RWPE1 (cell line): ENCODE results near the gene TAC4.

ENCODE experiments used
- CTCF ChIA-PET: fragments of 350-600 bp; sonication (Branson Sonifier 250); formaldehyde crosslinking; extraction: SDS; loops from one replicate; lab custom pipeline; 2021; lab: Yijun Ruan, JAX
- POLR2A ChIA-PET: fragments of 400-600 bp; formaldehyde crosslinking; extraction: SDS; loops from one replicate; lab custom pipeline; 2020; ENCODE audit warnings: antibody characterized with exemption; ENCODE audit not compliant: low non-redundant PET; lab: Yijun Ruan, JAX
- DNase-seq: peaks from one replicate; pipeline ENCODE4 v3.0.0; 2012; ENCODE audit warnings: low spot score
- H3K27ac ChIP-seq: fragments of 450-650 bp; 2 replicates; pipeline ENCODE4 v1.5.1; 2017
- CTCF ChIP-seq: fragments of 450-650 bp; conservative IDR thresholded peaks from 2 replicates; pipeline ENCODE4 v1.5.1; 2017; ENCODE audit warnings: low read depth, mild to moderate bottlenecking

The TAC4 gene

GRCh38 chr17:49848019-49848473 lies at the start of gene TAC4:
TSS of gene TAC4 (minus strand) at chr17:49848069. CDS start at chr17:49848017, 52 bp downstream.
- ChIA-PET CTCF (interaction anchor here (0.5 kb wide), 1 partner anchor 292 kb away, joined by 3 read pairs; no protein-coding TSS in a partner anchor), POLR2A (interaction anchor here (0.7 kb wide), 1 partner anchor 208 kb away, joined by 3 read pairs; the partner anchor contains the start of gene ITGA3)
- H3K27ac ChIP-seq: no peak within 1 kb of the TSS

GRCh38 chr17:49896860-49897259 lies 49.0 kb upstream of the TAC4 start:
- POLR2A ChIA-PET: no interaction called here
- no peak for TF ChIP-seq CTCF
- no peak for DNase-seq
- H3K27ac ChIP-seq: no peak overlapping the region
- CTCF ChIA-PET: interaction anchor here (0.5 to 0.9 kb wide), 3 partner anchors 17 to 106 kb away, joined by 4 to 5 read pairs (median 4); no protein-coding TSS in a partner anchor

More at GRCh38 chr17:49848019-49848473, at the start of gene TAC4:
- DNase-seq: no peak
- no peak for TF ChIP-seq CTCF

GRCh38 chr17:49896222-49896621 lies 48.4 kb upstream of the TAC4 start:
- no peak for DNase-seq
- POLR2A ChIA-PET: no interaction called here
- no peak overlapping the region for H3K27ac ChIP-seq
- CTCF ChIA-PET: interaction anchor here (0.9 kb wide), 1 partner anchor 102 kb away, joined by 5 read pairs; no protein-coding TSS in a partner anchor
- TF ChIP-seq CTCF: no peak

- DNase-seq: no peak
- CTCF ChIA-PET: interaction anchor here (0.6 to 0.9 kb wide), 2 partner anchors 103 to 488 kb away, joined by 3 to 5 read pairs; no protein-coding TSS in a partner anchor
- H3K27ac ChIP-seq: no peak overlapping the region
- TF ChIP-seq CTCF: no peak
- POLR2A ChIA-PET: no interaction called here
Measured at GRCh38 chr17:49895812-49896211, 47.9 kb upstream of the TAC4 start.

GRCh38 chr17:49894761-49895160 lies 46.9 kb upstream of the TAC4 start:
- TF ChIP-seq CTCF: no peak
- CTCF ChIA-PET: interaction anchor here (0.5 to 0.7 kb wide), 2 partner anchors 26 to 47 kb away, joined by 5 read pairs; no protein-coding TSS in a partner anchor
- DNase-seq: peak; percentile 27
- POLR2A ChIA-PET: interaction anchor here (0.7 kb wide), 1 partner anchor 29 kb away, joined by 3 read pairs; no protein-coding TSS in a partner anchor
- peak overlapping the region; percentile 71 for H3K27ac ChIP-seq

GRCh38 chr17:49891694-49892389 lies 44.0 kb upstream of the TAC4 start:
- no peak overlapping the region for H3K27ac ChIP-seq
- ChIA-PET CTCF (no interaction called here), POLR2A (no interaction called here)
- no peak for DNase-seq
- TF ChIP-seq CTCF: no peak
